Neural cell (in vitro differentiated cells): ENCODE measurements around the gene SLC66A1. TPM values are rescaled to one million over a fixed set of nuclear protein-coding genes. Genes with fewer than 3 reads are reported as not detected.

Experiments
- H2AFZ ChIP-seq: fragments of 200-600, 300-800 bp; sonication (generic), shearing (Covaris generic); 2 replicates; pipeline ENCODE4 v1.6.0; 2014; ENCODE audit warnings: low read depth, mild to moderate bottlenecking, antibody characterized with exemption, low read length, moderate library complexity
- H3F3A ChIP-seq: fragments of 200-600 bp; shearing (Covaris generic); 2 replicates; pipeline ENCODE4 v1.6.1; 2016; ENCODE audit warnings: mild to moderate bottlenecking, moderate library complexity, mixed read lengths, antibody characterized with exemption, low read length; ENCODE audit not compliant: insufficient read depth, poor library complexity, severe bottlenecking
- H3K27ac ChIP-seq: fragments of 200-600, 300-800 bp; sonication (generic), shearing (Covaris generic); 2 replicates; pipeline ENCODE4 v1.5.1; 2014; ENCODE audit warnings: mild to moderate bottlenecking, low read length, moderate library complexity
- H3K27me3 ChIP-seq: fragments of 300-800, 200-600 bp; sonication (generic), shearing (Covaris generic); 2 replicates; pipeline ENCODE4 v1.6.0; 2014; ENCODE audit warnings: mild to moderate bottlenecking, low read depth, low read length, moderate library complexity; ENCODE audit not compliant: insufficient read depth
- H3K36me3 ChIP-seq: fragments of 300-800, 200-600 bp; sonication (generic), shearing (Covaris generic); 2 replicates; pipeline ENCODE4 v1.5.1; 2014; ENCODE audit warnings: mild to moderate bottlenecking, antibody characterized with exemption, low read length, moderate library complexity; ENCODE audit not compliant: insufficient read depth
- H3K4me2 ChIP-seq: fragments of 300-800, 200-600 bp; sonication (generic), shearing (Covaris generic); 2 replicates; pipeline ENCODE4 v1.6.0; 2014; ENCODE audit warnings: mild to moderate bottlenecking, low read length
- H3K4me3 ChIP-seq: fragments of 300-800, 200-600 bp; sonication (generic), shearing (Covaris generic); 2 replicates; pipeline ENCODE4 v1.5.1; 2014; ENCODE audit warnings: mild to moderate bottlenecking, low read length, moderate library complexity
- H3K79me2 ChIP-seq: fragments of 200-600 bp; shearing (Covaris generic); replicated peaks from 2 replicates; pipeline ENCODE4 v1.6.0; 2014; ENCODE audit warnings: mild to moderate bottlenecking, low read length, moderate library complexity; ENCODE audit not compliant: insufficient read depth
- H3K9ac ChIP-seq: fragments of 300-800, 200-600 bp; sonication (generic), shearing (Covaris generic); 2 replicates; pipeline ENCODE4 v1.6.1; 2016; ENCODE audit warnings: mild to moderate bottlenecking, low read length, mixed read lengths
- H3K9me2 ChIP-seq: fragments of 200-600 bp; shearing (Covaris generic); 2 replicates; pipeline ENCODE4 v1.6.1; 2016; ENCODE audit warnings: mild to moderate bottlenecking, low read length, mixed read lengths; ENCODE audit not compliant: insufficient read depth
- H3K9me3 ChIP-seq: fragments of 200-600, 300-800 bp; sonication (generic), shearing (Covaris generic); 2 replicates; pipeline ENCODE4 v1.6.1; 2016; ENCODE audit warnings: mild to moderate bottlenecking, mixed run types, low read length, moderate library complexity, mixed read lengths
- H4K20me1 ChIP-seq: fragments of 200-600 bp; shearing (Covaris generic); 2 replicates; pipeline ENCODE4 v1.6.1; 2016; ENCODE audit warnings: mild to moderate bottlenecking, mixed run types; ENCODE audit not compliant: insufficient read depth
- EP300 ChIP-seq: fragments of 450-650 bp; conservative IDR thresholded peaks from 2 replicates; pipeline ENCODE4 v1.6.1; 2014; ENCODE audit warnings: antibody characterized with exemption, mild to moderate bottlenecking, moderate library complexity; ENCODE audit not compliant: poor library complexity, severe bottlenecking
- EZH2 ChIP-seq: fragments of 200-600, 300-800 bp; shearing (Covaris generic), sonication (generic); IDR thresholded peaks from 2 replicates; pipeline ENCODE4 v1.6.1; 2014; ENCODE audit warnings: antibody characterized with exemption, low read length, borderline replicate concordance, mild to moderate bottlenecking; ENCODE audit not compliant: insufficient read depth, poor library complexity, severe bottlenecking
- MXI1 ChIP-seq: fragments of 450-650 bp; conservative IDR thresholded peaks from 2 replicates; pipeline ENCODE4 v1.6.1; 2014; ENCODE audit warnings: antibody characterized with exemption, mild to moderate bottlenecking; ENCODE audit not compliant: poor library complexity, severe bottlenecking
- POLR2AphosphoS5 ChIP-seq: IDR thresholded peaks from 2 replicates; pipeline ENCODE4 v1.6.1; 2012
- RAD21 ChIP-seq: fragments of 450-650 bp; conservative IDR thresholded peaks from 2 replicates; pipeline ENCODE4 v1.6.1; 2014; ENCODE audit warnings: antibody characterized with exemption, mild to moderate bottlenecking, moderate library complexity
- SMC3 ChIP-seq: fragments of 450-650 bp; conservative IDR thresholded peaks from 2 replicates; pipeline ENCODE4 v1.6.1; 2014; ENCODE audit warnings: antibody characterized with exemption, mild to moderate bottlenecking, moderate library complexity; ENCODE audit not compliant: poor library complexity
- TAF1 ChIP-seq: IDR thresholded peaks from 2 replicates; pipeline ENCODE4 v1.6.1; 2012; ENCODE audit warnings: low read depth
- polyA plus RNA-seq: library from polyadenylated mRNA; depleted of rRNA; stranded (reverse); fragments of >200 nt; gene quantifications from 2 replicates; pipeline ENCODE4 v1.2.3, GENCODE V29; 2014
- TF ChIP-seq, protein P1 (sequence below): IDR thresholded peaks from 2 replicates; pipeline ENCODE4 v1.6.1; 2012; ENCODE audit warnings: borderline replicate concordance
- TF ChIP-seq, protein P2 (sequence below): fragments of 450-650 bp; IDR thresholded peaks from 2 replicates; pipeline ENCODE4 v1.5.1; 2014; ENCODE audit warnings: antibody characterized with exemption, mild to moderate bottlenecking, moderate library complexity; ENCODE audit not compliant: poor library complexity, severe bottlenecking

Gene SLC66A1
- polyA plus RNA-seq, 1 donor from 2014 or later: 31.8 TPM

DNA sequence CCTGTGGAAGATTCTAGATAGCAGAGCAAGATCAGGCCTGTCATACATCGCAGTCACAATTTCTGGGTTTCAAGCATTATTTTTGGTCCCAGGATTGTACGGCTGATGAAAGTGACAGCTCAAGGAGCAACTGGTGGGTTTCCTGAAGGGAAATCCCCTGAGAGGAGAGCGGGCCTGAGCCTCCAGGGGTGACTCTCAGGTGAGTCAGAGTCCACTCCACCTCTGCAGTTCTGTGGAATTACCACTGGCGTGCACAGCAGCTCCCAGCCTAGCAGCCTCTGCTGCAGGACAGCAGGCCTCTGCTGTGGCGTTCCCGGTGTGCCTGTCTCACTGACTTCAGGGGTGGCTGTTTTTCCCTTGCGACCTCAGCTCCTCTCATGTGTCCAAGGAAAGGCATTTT lies 24.4 kb downstream of the SLC66A1 start:
- H3F3A ChIP-seq: no peaks in the 10 kb centered on the region
- no peak overlapping the region for H3K4me3 ChIP-seq
- H4K20me1 ChIP-seq: no peaks in the 10 kb centered on the region
- H3K36me3 ChIP-seq: no peaks in the 10 kb centered on the region
- H3K27me3 ChIP-seq: no peaks in the 10 kb centered on the region
- H2AFZ ChIP-seq: no peak overlapping the region
- H3K79me2 ChIP-seq: no peaks in the 10 kb centered on the region
- H3K9me3 ChIP-seq: no peaks in the 10 kb centered on the region
- H3K9me2 ChIP-seq: no peaks in the 10 kb centered on the region
- no peak overlapping the region for H3K9ac ChIP-seq
- H3K27ac ChIP-seq: no peak overlapping the region
- TF ChIP-seq RAD21 (no peak), SMC3 (no peak), POLR2AphosphoS5 (no peak), EP300 (no peak), TAF1 (no peak), MXI1 (no peak), EZH2 (no peak)
- TF ChIP-seq, protein P1, sequence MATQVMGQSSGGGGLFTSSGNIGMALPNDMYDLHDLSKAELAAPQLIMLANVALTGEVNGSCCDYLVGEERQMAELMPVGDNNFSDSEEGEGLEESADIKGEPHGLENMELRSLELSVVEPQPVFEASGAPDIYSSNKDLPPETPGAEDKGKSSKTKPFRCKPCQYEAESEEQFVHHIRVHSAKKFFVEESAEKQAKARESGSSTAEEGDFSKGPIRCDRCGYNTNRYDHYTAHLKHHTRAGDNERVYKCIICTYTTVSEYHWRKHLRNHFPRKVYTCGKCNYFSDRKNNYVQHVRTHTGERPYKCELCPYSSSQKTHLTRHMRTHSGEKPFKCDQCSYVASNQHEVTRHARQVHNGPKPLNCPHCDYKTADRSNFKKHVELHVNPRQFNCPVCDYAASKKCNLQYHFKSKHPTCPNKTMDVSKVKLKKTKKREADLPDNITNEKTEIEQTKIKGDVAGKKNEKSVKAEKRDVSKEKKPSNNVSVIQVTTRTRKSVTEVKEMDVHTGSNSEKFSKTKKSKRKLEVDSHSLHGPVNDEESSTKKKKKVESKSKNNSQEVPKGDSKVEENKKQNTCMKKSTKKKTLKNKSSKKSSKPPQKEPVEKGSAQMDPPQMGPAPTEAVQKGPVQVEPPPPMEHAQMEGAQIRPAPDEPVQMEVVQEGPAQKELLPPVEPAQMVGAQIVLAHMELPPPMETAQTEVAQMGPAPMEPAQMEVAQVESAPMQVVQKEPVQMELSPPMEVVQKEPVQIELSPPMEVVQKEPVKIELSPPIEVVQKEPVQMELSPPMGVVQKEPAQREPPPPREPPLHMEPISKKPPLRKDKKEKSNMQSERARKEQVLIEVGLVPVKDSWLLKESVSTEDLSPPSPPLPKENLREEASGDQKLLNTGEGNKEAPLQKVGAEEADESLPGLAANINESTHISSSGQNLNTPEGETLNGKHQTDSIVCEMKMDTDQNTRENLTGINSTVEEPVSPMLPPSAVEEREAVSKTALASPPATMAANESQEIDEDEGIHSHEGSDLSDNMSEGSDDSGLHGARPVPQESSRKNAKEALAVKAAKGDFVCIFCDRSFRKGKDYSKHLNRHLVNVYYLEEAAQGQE: no peak
- TF ChIP-seq, protein P2, sequence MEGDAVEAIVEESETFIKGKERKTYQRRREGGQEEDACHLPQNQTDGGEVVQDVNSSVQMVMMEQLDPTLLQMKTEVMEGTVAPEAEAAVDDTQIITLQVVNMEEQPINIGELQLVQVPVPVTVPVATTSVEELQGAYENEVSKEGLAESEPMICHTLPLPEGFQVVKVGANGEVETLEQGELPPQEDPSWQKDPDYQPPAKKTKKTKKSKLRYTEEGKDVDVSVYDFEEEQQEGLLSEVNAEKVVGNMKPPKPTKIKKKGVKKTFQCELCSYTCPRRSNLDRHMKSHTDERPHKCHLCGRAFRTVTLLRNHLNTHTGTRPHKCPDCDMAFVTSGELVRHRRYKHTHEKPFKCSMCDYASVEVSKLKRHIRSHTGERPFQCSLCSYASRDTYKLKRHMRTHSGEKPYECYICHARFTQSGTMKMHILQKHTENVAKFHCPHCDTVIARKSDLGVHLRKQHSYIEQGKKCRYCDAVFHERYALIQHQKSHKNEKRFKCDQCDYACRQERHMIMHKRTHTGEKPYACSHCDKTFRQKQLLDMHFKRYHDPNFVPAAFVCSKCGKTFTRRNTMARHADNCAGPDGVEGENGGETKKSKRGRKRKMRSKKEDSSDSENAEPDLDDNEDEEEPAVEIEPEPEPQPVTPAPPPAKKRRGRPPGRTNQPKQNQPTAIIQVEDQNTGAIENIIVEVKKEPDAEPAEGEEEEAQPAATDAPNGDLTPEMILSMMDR: no peak
- H3K4me2 ChIP-seq: no peak overlapping the region

DNA sequence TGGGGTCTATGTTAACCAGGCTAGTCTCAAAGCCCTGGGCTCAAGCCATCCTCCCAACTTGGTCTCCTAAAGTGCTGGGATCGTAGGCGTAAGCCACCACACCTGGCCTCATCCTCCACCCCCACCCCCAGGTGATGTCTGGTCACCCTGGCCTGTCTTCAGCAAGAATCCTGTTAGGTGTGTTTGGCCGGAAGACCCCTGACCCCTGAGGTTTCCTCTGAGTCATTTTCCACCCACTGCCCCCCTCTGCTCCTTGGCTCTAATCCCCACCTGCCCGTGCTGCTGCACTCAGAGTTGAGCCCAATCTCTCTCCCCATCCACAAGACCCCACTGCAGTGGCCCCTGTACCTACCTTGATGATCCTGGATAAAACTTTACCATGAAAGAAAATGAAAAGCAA lies 25.2 kb downstream of the SLC66A1 start:
- TF ChIP-seq EZH2 (no peak), MXI1 (no peak)
- no peaks in the 10 kb centered on the region for H3K79me2 ChIP-seq
- no peaks in the 10 kb centered on the region for H4K20me1 ChIP-seq
- no peak overlapping the region for H3K4me2 ChIP-seq
- H3K9me3 ChIP-seq: no peaks in the 10 kb centered on the region
- no peaks in the 10 kb centered on the region for H3F3A ChIP-seq
- H3K4me3 ChIP-seq: no peak overlapping the region
- H3K27me3 ChIP-seq: no peaks in the 10 kb centered on the region
- no peak overlapping the region for H3K9ac ChIP-seq
- H3K9me2 ChIP-seq: no peaks in the 10 kb centered on the region
- no peak overlapping the region for H2AFZ ChIP-seq
- no peaks in the 10 kb centered on the region for H3K36me3 ChIP-seq
- no peak overlapping the region for H3K27ac ChIP-seq

DNA sequence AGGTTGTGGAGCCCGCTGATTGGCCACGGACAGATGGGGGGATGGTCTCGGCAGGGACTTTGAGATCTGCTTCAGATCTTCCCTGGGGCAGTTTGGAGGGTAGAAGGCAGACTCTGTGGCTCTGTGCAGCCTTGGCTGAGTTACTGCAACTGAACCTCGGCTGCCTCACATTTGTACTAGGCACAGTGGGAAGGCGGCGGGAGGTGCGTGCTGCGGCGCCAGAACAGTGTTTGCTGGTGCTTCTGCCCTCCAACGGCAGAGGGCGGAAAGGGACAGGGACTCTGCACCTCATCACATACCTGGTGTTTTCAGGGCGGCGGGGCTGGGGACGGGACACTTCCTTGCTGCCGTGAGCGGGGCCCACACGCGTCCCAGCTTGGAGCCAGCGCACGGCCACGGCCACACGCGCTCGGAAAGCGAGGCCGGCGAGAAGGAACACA lies 26.2 kb downstream of the SLC66A1 start:
- H3K27ac ChIP-seq: no peak overlapping the region
- no peak overlapping the region for H3K4me2 ChIP-seq

More for the DNA sequence above, 26.2 kb downstream of the SLC66A1 start:
- Histone ChIP-seq H3K4me3 (no peak overlapping the region), H3K27me3 (no peaks in the 10 kb centered on the region), H3K9ac (no peak overlapping the region), H3K36me3 (no peaks in the 10 kb centered on the region), H4K20me1 (no peaks in the 10 kb centered on the region), H3K9me3 (no peaks in the 10 kb centered on the region), H2AFZ (no peak overlapping the region), H3K79me2 (no peaks in the 10 kb centered on the region), H3K9me2 (no peaks in the 10 kb centered on the region), H3F3A (no peaks in the 10 kb centered on the region)
- no peak for TF ChIP-seq SMC3
- TF ChIP-seq, protein P2: peak; percentile 29
